Colonic mucosa (tissue), 4 donors: ENCODE data around the gene PIEZO2. TPM values are rescaled to one million over a fixed set of nuclear protein-coding genes. Genes with fewer than 3 reads are reported as not detected.

Experiments
- DNase-seq: peaks from one replicate; pipeline ENCODE4 v3.0.0-alpha.2; 2020
- H3K27ac ChIP-seq: fragments of 200-600 bp; one replicate; pipeline ENCODE4 v1.8.0; 2021
- H3K27me3 ChIP-seq: fragments of 200-600 bp; one replicate; pipeline ENCODE4 v1.8.0; 2021
- H3K36me3 ChIP-seq: fragments of 200-600 bp; one replicate; pipeline ENCODE4 v1.8.0; 2021
- H3K4me1 ChIP-seq: fragments of 200-600 bp; one replicate; pipeline ENCODE4 v1.8.0; 2021; ENCODE audit warnings: mild to moderate bottlenecking
- H3K4me3 ChIP-seq: fragments of 200-600 bp; one replicate; pipeline ENCODE4 v1.8.0; 2021
- H3K9ac ChIP-seq, 2 donors: one replicate each; pipeline ENCODE4 v1.7.0; 2013; ENCODE audit warnings: control low read depth in 2 of 2, low read depth in 2 of 2, low read length in 2 of 2
- H3K9me3 ChIP-seq: fragments of 200-600 bp; one replicate; pipeline ENCODE4 v1.8.0; 2021
- CTCF ChIP-seq: fragments of 200-600 bp; IDR thresholded peaks from one replicate; pipeline ENCODE4 v1.8.0; 2022; ENCODE audit warnings: antibody characterized with exemption, mild to moderate bottlenecking
- intact Hi-C: fragments of 100-400 bp; cut with DNase I; formaldehyde crosslinking; loops from one replicate; pipeline ENCODE4 v1.14.1; 2022
- total RNA-seq, 2 donors: library from RNA; stranded (reverse); fragmentation: NEBNext Ultra II Directional in 1 of 2; extraction: Animal tissue kit (Norgen Biotek cat#: 25700) in 1 of 2; gene quantifications; one replicate each; pipeline ENCODE4 v1.2.1, GENCODE V29; 2021
- donor health status: healthy.
- donor health status: DM: no; HTN: no; CAD: no.
- donor health status: DM: no; HTN: no; CAD: no.

The PIEZO2 gene
- total RNA-seq, 2 donors from 2014 or later: 0.79 to 4.0 TPM

DNA sequence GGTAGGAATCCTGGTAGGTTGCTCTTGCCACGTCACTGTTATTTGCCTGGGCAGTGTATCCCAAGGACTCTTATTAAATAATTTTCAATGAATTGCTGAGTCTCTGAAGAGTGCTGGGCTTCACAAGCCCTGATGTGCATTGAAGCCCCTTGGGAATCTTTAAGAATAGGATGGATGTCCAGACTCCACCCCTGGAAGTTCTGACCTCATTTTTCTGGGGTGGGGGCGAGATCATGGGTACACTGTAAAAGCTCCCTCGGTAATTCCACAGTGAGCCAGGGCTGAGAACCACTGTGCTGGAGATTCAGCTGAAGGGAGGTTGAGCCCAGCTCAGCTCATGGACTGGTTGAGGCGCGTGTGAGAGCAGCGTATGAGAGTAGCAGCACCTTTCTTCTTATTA is 140.2 kb downstream of the PIEZO2 start:
- H3K9me3 ChIP-seq: no peaks in the 10 kb centered on the region
- DNase-seq: no peak
- H3K4me3 ChIP-seq: no peak overlapping the region
- intact Hi-C loops: no loop called here
- no peaks in the 10 kb centered on the region for H3K36me3 ChIP-seq
- H3K9ac ChIP-seq: no peak overlapping the region
- H3K27me3 ChIP-seq: no peaks in the 10 kb centered on the region
- no peak overlapping the region for H3K27ac ChIP-seq
- TF ChIP-seq CTCF: no peak
- no peaks in the 10 kb centered on the region for H3K4me1 ChIP-seq

- intact Hi-C loops: no loop called here
- H3K9ac ChIP-seq: no peak overlapping the region
- no peak for TF ChIP-seq CTCF
- DNase-seq: no peak
- H3K27ac ChIP-seq: no peak overlapping the region
- H3K9me3 ChIP-seq: no peaks in the 10 kb centered on the region
- no peaks in the 10 kb centered on the region for H3K36me3 ChIP-seq
- no peaks in the 10 kb centered on the region for H3K4me1 ChIP-seq
- H3K27me3 ChIP-seq: no peaks in the 10 kb centered on the region
- no peak overlapping the region for H3K4me3 ChIP-seq
These were observed 140.9 kb downstream of the PIEZO2 start for GRCh38 chr18:11008505-11008904.

DNA sequence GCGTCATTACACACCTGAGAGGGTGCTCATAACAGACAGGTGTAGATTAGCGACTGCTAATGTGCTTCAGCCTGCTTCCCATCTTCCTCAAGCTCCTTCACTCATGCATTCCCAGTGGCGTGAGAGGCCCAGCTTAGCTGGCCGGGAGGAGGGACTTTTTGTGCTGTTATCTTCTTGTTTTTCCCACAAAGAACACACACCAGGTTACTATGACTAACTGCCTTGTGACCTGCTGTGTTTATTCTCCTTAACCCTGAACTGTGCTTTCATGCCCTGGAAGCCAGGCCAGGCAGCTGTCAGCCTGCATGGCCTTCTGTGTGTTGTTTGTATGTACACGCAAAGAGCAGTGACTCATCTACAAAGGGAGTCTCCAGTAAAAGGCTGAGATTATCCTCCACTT is 143.8 kb downstream of the PIEZO2 start:
- no peak overlapping the region for H3K9ac ChIP-seq
- intact Hi-C loops: no loop called here
- TF ChIP-seq CTCF: no peak
- peak; percentile 42 for DNase-seq
- H3K4me3 ChIP-seq: no peak overlapping the region
- H3K27me3 ChIP-seq: no peaks in the 10 kb centered on the region
- no peaks in the 10 kb centered on the region for H3K4me1 ChIP-seq
- no peaks in the 10 kb centered on the region for H3K9me3 ChIP-seq
- H3K27ac ChIP-seq: no peak overlapping the region
- no peaks in the 10 kb centered on the region for H3K36me3 ChIP-seq

GRCh38 chr18:11004951-11005350 is 144.4 kb downstream of the PIEZO2 start:
- H3K27ac ChIP-seq: no peak overlapping the region
- no peak for TF ChIP-seq CTCF
- intact Hi-C loops: no loop called here
- H3K36me3 ChIP-seq: no peaks in the 10 kb centered on the region
- H3K4me3 ChIP-seq: no peak overlapping the region
- no peaks in the 10 kb centered on the region for H3K27me3 ChIP-seq
- DNase-seq: no peak
- no peaks in the 10 kb centered on the region for H3K9me3 ChIP-seq
- no peak overlapping the region for H3K9ac ChIP-seq
- H3K4me1 ChIP-seq: no peaks in the 10 kb centered on the region

GRCh38 chr18:11004294-11004693 is 145.1 kb downstream of the PIEZO2 start:
- intact Hi-C loops: no loop called here
- TF ChIP-seq CTCF: no peak
- Histone ChIP-seq H3K9me3 (no peaks in the 10 kb centered on the region), H3K27me3 (no peaks in the 10 kb centered on the region), H3K9ac (no peak overlapping the region), H3K27ac (no peak overlapping the region), H3K4me3 (no peak overlapping the region), H3K4me1 (no peaks in the 10 kb centered on the region), H3K36me3 (no peaks in the 10 kb centered on the region)
- no peak for DNase-seq

- no peaks in the 10 kb centered on the region for H3K27me3 ChIP-seq
- no peak overlapping the region for H3K27ac ChIP-seq
- no peak for TF ChIP-seq CTCF
- no peaks in the 10 kb centered on the region for H3K4me1 ChIP-seq
- no peaks in the 10 kb centered on the region for H3K36me3 ChIP-seq
- no peaks in the 10 kb centered on the region for H3K9me3 ChIP-seq
- H3K9ac ChIP-seq: no peak overlapping the region
- no peak for DNase-seq
- no peak overlapping the region for H3K4me3 ChIP-seq
- intact Hi-C loops: no loop called here
These were observed 146.6 kb downstream of the PIEZO2 start for GRCh38 chr18:11002796-11003195.
